SK-N-SH treated with all-trans-retinoic acid at 6 μM for 48 hours (cell line): ENCODE results near the gene SKA3.

Experiments
- ATAC-seq: fragments of 200-7000 bp; cut with Tn5 transposase; 3 replicates; pipeline ENCODE4 v1.9.1; 2020; ENCODE audit warnings: mild to moderate bottlenecking, moderate library complexity
- ARNTL ChIP-seq: fragments of 450-650 bp; formaldehyde crosslinking; IDR thresholded peaks from 2 replicates; pipeline ENCODE4 v1.5.0; 2020; ENCODE audit warnings: low read depth, mild to moderate bottlenecking, moderate library complexity, borderline replicate concordance
- BACH2 ChIP-seq: fragments of 250-450 bp; sonication (Bioruptor Pico); IDR thresholded peaks from 2 replicates; pipeline ENCODE4 v1.9.0; 2021; ENCODE audit warnings: mild to moderate bottlenecking, borderline replicate concordance
- CREB5 ChIP-seq: fragments of 250-450 bp; sonication (Bioruptor Pico); IDR thresholded peaks from 2 replicates; pipeline ENCODE4 v1.5.1; 2020; ENCODE audit warnings: low read depth, mild to moderate bottlenecking, moderate library complexity
- CSDC2 ChIP-seq: fragments of 250-450 bp; sonication (Bioruptor Pico); IDR thresholded peaks from 2 replicates; pipeline ENCODE4 v1.5.0; 2020; ENCODE audit warnings: mild to moderate bottlenecking, moderate library complexity
- ESRRG ChIP-seq: fragments of 250-450 bp; sonication (Bioruptor Pico); IDR thresholded peaks from 2 replicates; pipeline ENCODE4 v1.6.1; 2021; ENCODE audit warnings: mild to moderate bottlenecking
- GLIS3 ChIP-seq: fragments of 250-450 bp; sonication (Bioruptor Pico); IDR thresholded peaks from 2 replicates; pipeline ENCODE4 v1.5.0; 2020; ENCODE audit warnings: mild to moderate bottlenecking, moderate library complexity
- ISL1 ChIP-seq: fragments of 250-450 bp; sonication (Bioruptor Pico); IDR thresholded peaks from 2 replicates; pipeline ENCODE4 v2.1.2; 2022; ENCODE audit warnings: mild to moderate bottlenecking, moderate library complexity
- OSR1 ChIP-seq: fragments of 250-450 bp; sonication (Bioruptor Pico); IDR thresholded peaks from 2 replicates; pipeline ENCODE4 v1.8.0; 2022; ENCODE audit warnings: moderate library complexity, mild to moderate bottlenecking, inconsistent platforms
- POU6F1 ChIP-seq: fragments of 250-450 bp; sonication (Bioruptor Pico); IDR thresholded peaks from 2 replicates; pipeline ENCODE4 v1.8.0; 2021; ENCODE audit warnings: low read depth, mild to moderate bottlenecking, moderate library complexity, borderline replicate concordance
- PPARA ChIP-seq: fragments of 250-450 bp; sonication (Bioruptor Pico); IDR thresholded peaks from 2 replicates; pipeline ENCODE4 v1.5.0; 2020; ENCODE audit warnings: mild to moderate bottlenecking, borderline replicate concordance
- RARB ChIP-seq: fragments of 250-450 bp; sonication (Bioruptor Pico); IDR thresholded peaks from 2 replicates; pipeline ENCODE4 v1.8.0; 2021; ENCODE audit warnings: mild to moderate bottlenecking, moderate library complexity
- TCF4 ChIP-seq: fragments of 250-450 bp; sonication (Bioruptor Pico); IDR thresholded peaks from 2 replicates; pipeline ENCODE4 v1.8.0; 2021; ENCODE audit warnings: mild to moderate bottlenecking, moderate library complexity, borderline replicate concordance
- TOX ChIP-seq: fragments of 250-450 bp; sonication (Bioruptor Pico); IDR thresholded peaks from 2 replicates; pipeline ENCODE4 v1.8.0; 2021; ENCODE audit warnings: mild to moderate bottlenecking, moderate library complexity, borderline replicate concordance
- ZC3H10 ChIP-seq: fragments of 250-450 bp; sonication (Bioruptor Pico); IDR thresholded peaks from 2 replicates; pipeline ENCODE4 v1.5.1; 2021; ENCODE audit warnings: mild to moderate bottlenecking, moderate library complexity
- ZFP3 ChIP-seq: fragments of 250-450 bp; sonication (Bioruptor Pico); IDR thresholded peaks from 2 replicates; pipeline ENCODE4 v1.5.0; 2020; ENCODE audit warnings: mild to moderate bottlenecking, moderate library complexity
- ZFP30 ChIP-seq: fragments of 450-650 bp; formaldehyde crosslinking; IDR thresholded peaks from 2 replicates; pipeline ENCODE4 v1.5.0; 2022; ENCODE audit warnings: mild to moderate bottlenecking, moderate library complexity
- ZNF565 ChIP-seq: fragments of 450-650 bp; formaldehyde crosslinking; conservative IDR thresholded peaks from 2 replicates; pipeline ENCODE4 v1.5.0; 2020; ENCODE audit warnings: low read depth, mild to moderate bottlenecking, moderate library complexity
- ZNF70 ChIP-seq: fragments of 450-650 bp; formaldehyde crosslinking; IDR thresholded peaks from 2 replicates; pipeline ENCODE4 v1.5.0; 2020; ENCODE audit warnings: mild to moderate bottlenecking, moderate library complexity
- TF ChIP-seq, protein P1 (sequence below): fragments of 250-450 bp; sonication (Bioruptor Pico); IDR thresholded peaks from 2 replicates; pipeline ENCODE4 v1.5.1; 2021; ENCODE audit warnings: mild to moderate bottlenecking, moderate library complexity
- TF ChIP-seq, protein P2 (sequence below): fragments of 250-450 bp; sonication (Bioruptor Pico); IDR thresholded peaks from 2 replicates; pipeline ENCODE4 v1.8.0; 2020; ENCODE audit warnings: mild to moderate bottlenecking, moderate library complexity, borderline replicate concordance

The SKA3 gene

DNA sequence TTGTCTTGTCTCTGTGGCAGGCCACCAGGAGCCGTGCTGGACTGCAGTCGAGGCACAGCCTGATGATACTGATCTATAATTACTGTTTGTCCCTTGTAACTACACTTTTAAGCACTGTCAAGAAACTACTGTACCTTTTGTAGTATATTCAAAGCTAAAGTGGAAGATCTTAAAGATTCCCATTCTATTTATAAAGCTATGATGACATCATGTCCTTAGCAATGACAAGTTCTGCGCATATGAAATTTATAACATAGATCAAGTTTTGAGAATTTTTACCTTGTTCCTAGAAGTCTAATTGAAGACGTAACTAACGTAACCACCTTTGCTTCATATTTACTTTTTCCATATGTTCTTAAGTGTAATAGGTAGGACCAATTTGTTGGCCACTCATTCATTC is 58.2 kb downstream of the SKA3 start:
- TF ChIP-seq ESRRG (CRISPR knock-in tag) (no peak), CREB5 (CRISPR knock-in tag) (no peak), RARB (CRISPR knock-in tag) (no peak), ZNF70 (no peak), PPARA (CRISPR knock-in tag) (no peak), ZC3H10 (CRISPR knock-in tag) (no peak)
- TF ChIP-seq, protein P1, sequence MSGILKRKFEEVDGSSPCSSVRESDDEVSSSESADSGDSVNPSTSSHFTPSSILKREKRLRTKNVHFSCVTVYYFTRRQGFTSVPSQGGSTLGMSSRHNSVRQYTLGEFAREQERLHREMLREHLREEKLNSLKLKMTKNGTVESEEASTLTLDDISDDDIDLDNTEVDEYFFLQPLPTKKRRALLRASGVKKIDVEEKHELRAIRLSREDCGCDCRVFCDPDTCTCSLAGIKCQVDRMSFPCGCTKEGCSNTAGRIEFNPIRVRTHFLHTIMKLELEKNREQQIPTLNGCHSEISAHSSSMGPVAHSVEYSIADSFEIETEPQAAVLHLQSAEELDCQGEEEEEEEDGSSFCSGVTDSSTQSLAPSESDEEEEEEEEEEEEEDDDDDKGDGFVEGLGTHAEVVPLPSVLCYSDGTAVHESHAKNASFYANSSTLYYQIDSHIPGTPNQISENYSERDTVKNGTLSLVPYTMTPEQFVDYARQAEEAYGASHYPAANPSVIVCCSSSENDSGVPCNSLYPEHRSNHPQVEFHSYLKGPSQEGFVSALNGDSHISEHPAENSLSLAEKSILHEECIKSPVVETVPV (CRISPR knock-in tag) = no peak
- TF ChIP-seq, protein P2, sequence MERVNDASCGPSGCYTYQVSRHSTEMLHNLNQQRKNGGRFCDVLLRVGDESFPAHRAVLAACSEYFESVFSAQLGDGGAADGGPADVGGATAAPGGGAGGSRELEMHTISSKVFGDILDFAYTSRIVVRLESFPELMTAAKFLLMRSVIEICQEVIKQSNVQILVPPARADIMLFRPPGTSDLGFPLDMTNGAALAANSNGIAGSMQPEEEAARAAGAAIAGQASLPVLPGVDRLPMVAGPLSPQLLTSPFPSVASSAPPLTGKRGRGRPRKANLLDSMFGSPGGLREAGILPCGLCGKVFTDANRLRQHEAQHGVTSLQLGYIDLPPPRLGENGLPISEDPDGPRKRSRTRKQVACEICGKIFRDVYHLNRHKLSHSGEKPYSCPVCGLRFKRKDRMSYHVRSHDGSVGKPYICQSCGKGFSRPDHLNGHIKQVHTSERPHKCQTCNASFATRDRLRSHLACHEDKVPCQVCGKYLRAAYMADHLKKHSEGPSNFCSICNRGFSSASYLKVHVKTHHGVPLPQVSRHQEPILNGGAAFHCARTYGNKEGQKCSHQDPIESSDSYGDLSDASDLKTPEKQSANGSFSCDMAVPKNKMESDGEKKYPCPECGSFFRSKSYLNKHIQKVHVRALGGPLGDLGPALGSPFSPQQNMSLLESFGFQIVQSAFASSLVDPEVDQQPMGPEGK (CRISPR knock-in tag) = no peak
- TF ChIP-seq, all 23 proteins: peak for 0
- ATAC-seq = no peak

DNA sequence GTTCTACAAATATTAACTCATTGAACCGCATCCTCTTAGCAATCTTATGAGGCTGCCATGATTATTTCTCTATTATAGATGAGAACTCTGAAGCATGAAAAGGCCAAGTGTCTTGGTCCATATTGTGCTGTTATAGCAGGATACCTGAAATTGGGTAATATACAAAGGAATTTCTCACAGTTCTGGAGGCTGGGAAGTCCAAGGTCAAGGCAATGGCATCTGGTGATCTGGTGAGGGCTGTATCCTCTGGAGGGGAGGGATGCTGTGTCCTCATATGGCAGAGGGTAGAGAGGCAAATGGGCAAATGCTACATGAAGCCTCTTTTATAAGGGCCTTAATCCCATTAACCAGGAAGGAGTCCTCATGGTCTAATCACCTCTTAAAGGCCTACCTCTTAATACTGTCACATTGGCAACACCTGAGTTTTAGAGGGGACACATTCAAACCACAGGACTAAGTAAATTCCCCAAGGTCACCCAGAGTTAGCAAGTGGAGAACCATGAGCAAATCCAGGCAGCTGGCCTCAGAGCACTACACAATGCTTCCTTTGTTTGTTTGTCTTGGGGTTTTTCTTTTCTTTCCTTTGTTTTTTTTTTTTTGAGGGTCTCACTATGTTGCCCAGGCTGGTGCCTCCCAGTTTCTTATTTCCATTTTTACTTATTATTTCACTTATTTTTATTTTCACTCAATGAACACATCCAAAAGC is 59.1 kb downstream of the SKA3 start:
- no peak for ATAC-seq
- TF ChIP-seq BACH2 (CRISPR knock-in tag) = no peak
- TF ChIP-seq PPARA (CRISPR knock-in tag) = no peak
- TF ChIP-seq ARNTL (CRISPR knock-in tag) = no peak

GRCh38 chr13:21116141-21116540 is 60.2 kb downstream of the SKA3 start:
- TF ChIP-seq ZNF70 = no peak
- TF ChIP-seq OSR1 (CRISPR knock-in tag) = no peak
- no peak for TF ChIP-seq ISL1 (CRISPR knock-in tag)
- no peak for TF ChIP-seq ZC3H10 (CRISPR knock-in tag)
- TF ChIP-seq, protein P1 (CRISPR knock-in tag) = no peak
- no peak for TF ChIP-seq TOX (CRISPR knock-in tag)
- no peak for TF ChIP-seq ZFP30
- TF ChIP-seq RARB (CRISPR knock-in tag) = no peak
- no peak for TF ChIP-seq ESRRG (CRISPR knock-in tag)
- TF ChIP-seq, protein P2 (CRISPR knock-in tag) = no peak
- no peak for TF ChIP-seq BACH2 (CRISPR knock-in tag)
- no peak for TF ChIP-seq ZNF565
- TF ChIP-seq TCF4 (CRISPR knock-in tag) = no peak
- no peak for TF ChIP-seq PPARA (CRISPR knock-in tag)
- no peak for TF ChIP-seq ARNTL (CRISPR knock-in tag)
- no peak for TF ChIP-seq GLIS3 (CRISPR knock-in tag)
- TF ChIP-seq POU6F1 = no peak
- no peak for TF ChIP-seq CSDC2
- no peak for TF ChIP-seq CREB5 (CRISPR knock-in tag)
- TF ChIP-seq ZFP3 (CRISPR knock-in tag) = no peak
- no peak for ATAC-seq
